ENCODE measurements around the gene TBC1D22A.

TBC1D22A gene

GRCh38 chr22:46788441-46789172 is 26.2 kb downstream of the TBC1D22A start:
- no peak for DNase-seq (ENCODE audit: low read depth in 1 of 2, low spot score in 1 of 2)
- TF ChIP-seq JUND (IDR thresholded peaks at IDR 0.05; ENCODE audit: low read depth): no peak
- in situ Hi-C loops (cut with HindIII; ENCODE audit: low pct_unique_long_range_greater_than_20kb, low sequenced_read_pairs): no loop called here

- TF ChIP-seq JUND (IDR thresholded peaks at IDR 0.05; ENCODE audit: low read depth): no peak
- in situ Hi-C loops (cut with HindIII; ENCODE audit: low pct_unique_long_range_greater_than_20kb, low sequenced_read_pairs): no loop called here
- DNase-seq (ENCODE audit: low read depth in 1 of 2, low spot score in 1 of 2): no peak
These were observed 27.5 kb downstream of the TBC1D22A start for GRCh38 chr22:46789992-46790391.

- in situ Hi-C loops (cut with HindIII; ENCODE audit: low pct_unique_long_range_greater_than_20kb, low sequenced_read_pairs): no loop called here
- DNase-seq (ENCODE audit: low read depth in 1 of 2, low spot score in 1 of 2): no peak
- no peak for TF ChIP-seq JUND (IDR thresholded peaks at IDR 0.05; ENCODE audit: low read depth)
These were observed 28.8 kb downstream of the TBC1D22A start for GRCh38 chr22:46791201-46791731.

- TF ChIP-seq JUND (IDR thresholded peaks at IDR 0.05; ENCODE audit: low read depth): no peak
- in situ Hi-C loops (cut with HindIII; ENCODE audit: low pct_unique_long_range_greater_than_20kb, low sequenced_read_pairs): no loop called here
These were observed 29.8 kb downstream of the TBC1D22A start for GRCh38 chr22:46792061-46792796.

GRCh38 chr22:46792841-46793261 is 30.4 kb downstream of the TBC1D22A start:
- TF ChIP-seq JUND (IDR thresholded peaks at IDR 0.05; ENCODE audit: low read depth): no peak
- no peak for DNase-seq (ENCODE audit: low read depth in 1 of 2, low spot score in 1 of 2)
- in situ Hi-C loops (cut with HindIII; ENCODE audit: low pct_unique_long_range_greater_than_20kb, low sequenced_read_pairs): no loop called here

More at GRCh38 chr22:46792061-46792796, 29.8 kb downstream of the TBC1D22A start:
- DNase-seq (ENCODE audit: low read depth in 1 of 2, low spot score in 1 of 2): no peak

GRCh38 chr22:46793497-46793896 is 31.0 kb downstream of the TBC1D22A start:
- no peak for TF ChIP-seq JUND (IDR thresholded peaks at IDR 0.05; ENCODE audit: low read depth)
- DNase-seq (ENCODE audit: low read depth in 1 of 2, low spot score in 1 of 2): no peak
- in situ Hi-C loops (cut with HindIII; ENCODE audit: low pct_unique_long_range_greater_than_20kb, low sequenced_read_pairs): no loop called here

- TF ChIP-seq JUND (IDR thresholded peaks at IDR 0.05; ENCODE audit: low read depth): no peak
- no peak for DNase-seq (ENCODE audit: low read depth in 1 of 2, low spot score in 1 of 2)
- in situ Hi-C loops (cut with HindIII; ENCODE audit: low pct_unique_long_range_greater_than_20kb, low sequenced_read_pairs): no loop called here
These were observed 31.6 kb downstream of the TBC1D22A start for GRCh38 chr22:46794067-46794466.

GRCh38 chr22:46794491-46794890 is 32.0 kb downstream of the TBC1D22A start:
- no peak for DNase-seq (ENCODE audit: low read depth in 1 of 2, low spot score in 1 of 2)
- TF ChIP-seq JUND (IDR thresholded peaks at IDR 0.05; ENCODE audit: low read depth): no peak
- in situ Hi-C loops (cut with HindIII; ENCODE audit: low pct_unique_long_range_greater_than_20kb, low sequenced_read_pairs): no loop called here

GRCh38 chr22:46795140-46795539 is 32.7 kb downstream of the TBC1D22A start:
- TF ChIP-seq JUND (IDR thresholded peaks at IDR 0.05; ENCODE audit: low read depth): no peak
- no peak for DNase-seq (ENCODE audit: low read depth in 1 of 2, low spot score in 1 of 2)
- in situ Hi-C loops (cut with HindIII; ENCODE audit: low pct_unique_long_range_greater_than_20kb, low sequenced_read_pairs): no loop called here

- no peak for TF ChIP-seq JUND (IDR thresholded peaks at IDR 0.05; ENCODE audit: low read depth)
- in situ Hi-C loops (cut with HindIII; ENCODE audit: low pct_unique_long_range_greater_than_20kb, low sequenced_read_pairs): no loop called here
- no peak for DNase-seq (ENCODE audit: low read depth in 1 of 2, low spot score in 1 of 2)
These were observed 33.6 kb downstream of the TBC1D22A start for GRCh38 chr22:46795845-46796565.

- DNase-seq (ENCODE audit: low read depth in 1 of 2, low spot score in 1 of 2): no peak
- TF ChIP-seq JUND (IDR thresholded peaks at IDR 0.05; ENCODE audit: low read depth): no peak
- in situ Hi-C loops (cut with HindIII; ENCODE audit: low pct_unique_long_range_greater_than_20kb, low sequenced_read_pairs): no loop called here
These were observed 34.2 kb downstream of the TBC1D22A start for GRCh38 chr22:46796566-46797195.

- in situ Hi-C loops (cut with HindIII; ENCODE audit: low pct_unique_long_range_greater_than_20kb, low sequenced_read_pairs): no loop called here
- DNase-seq (ENCODE audit: low read depth in 1 of 2, low spot score in 1 of 2): peak; percentile 32 to 66
- TF ChIP-seq JUND (IDR thresholded peaks at IDR 0.05; ENCODE audit: low read depth): no peak
These were observed 34.9 kb downstream of the TBC1D22A start for GRCh38 chr22:46797355-46797754.

Data from T47D (cell line).